ENCODE data around the gene PDCD1.
"Not testable (repeated sequence)": the region's sequence is repeated elsewhere in the genome, so short reads cannot be mapped to it uniquely, and the experiment has no call there.

The PDCD1 gene

GRCh38 chr2:241858206-241859016 is at the start of gene PDCD1:
Gene PDCD1, minus strand, starts transcription at chr2:241858894. Its CDS starts 56 bp downstream, at chr2:241858838.
- no peak for FAIRE-seq

- FAIRE-seq = not testable (repeated sequence)
Observed at GRCh38 chr2:241907831-241908230, 49.1 kb upstream of the PDCD1 start.

DNA sequence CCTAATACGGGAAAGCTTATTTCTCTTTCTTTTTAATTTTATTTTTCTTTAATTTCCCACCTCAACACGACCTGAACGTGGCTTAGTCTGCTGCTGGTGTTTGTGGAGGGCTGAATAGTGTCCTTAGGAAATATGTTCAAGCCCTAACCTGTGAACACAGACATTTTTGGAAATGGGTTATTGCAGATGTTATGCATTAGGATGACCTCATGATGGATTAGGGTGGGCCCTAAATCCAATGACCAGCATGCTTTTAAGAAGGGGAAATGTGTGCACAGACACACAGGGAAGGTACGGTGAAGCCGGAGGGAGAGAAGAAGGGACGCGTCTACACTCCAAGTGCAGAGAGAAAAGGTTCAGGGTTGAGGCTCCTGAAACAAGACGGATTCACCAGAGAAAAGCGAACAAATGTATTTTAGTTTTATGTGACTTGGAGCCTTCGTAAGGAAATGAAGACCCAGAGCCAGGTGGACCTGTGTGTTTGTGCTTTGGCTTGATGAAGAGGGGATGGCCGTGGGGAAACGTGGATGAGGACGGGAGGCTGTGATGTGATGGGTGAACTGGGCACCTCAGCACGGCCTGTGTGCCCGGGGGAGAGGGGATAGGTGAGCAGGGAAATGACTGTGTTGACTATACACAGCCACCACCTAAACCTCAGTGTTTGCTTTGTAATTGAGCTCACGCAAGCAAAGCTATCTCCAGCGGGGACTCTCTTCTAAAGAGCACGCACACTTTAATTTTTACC is 48.3 kb upstream of the PDCD1 start:
- FAIRE-seq = no peak

DNA sequence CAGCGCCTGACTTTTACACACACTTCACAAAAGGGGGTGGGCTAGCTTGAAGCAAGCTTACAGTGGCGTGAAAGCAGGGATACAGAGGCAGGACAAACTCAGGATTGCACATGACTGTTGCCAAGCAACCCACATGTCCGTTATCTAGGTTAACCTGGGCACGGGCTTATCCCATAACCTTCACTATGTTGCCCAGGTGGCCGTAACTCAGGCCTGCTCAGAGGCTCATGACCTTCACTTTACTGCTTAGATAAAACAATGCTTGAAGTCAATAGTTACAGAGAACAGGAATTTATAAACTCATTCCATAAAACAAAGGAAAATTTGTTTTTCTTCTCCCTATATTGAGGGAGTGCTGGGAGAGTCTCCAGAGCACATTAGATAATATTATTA is 47.7 kb upstream of the PDCD1 start:
- FAIRE-seq = not testable (repeated sequence)

DNA sequence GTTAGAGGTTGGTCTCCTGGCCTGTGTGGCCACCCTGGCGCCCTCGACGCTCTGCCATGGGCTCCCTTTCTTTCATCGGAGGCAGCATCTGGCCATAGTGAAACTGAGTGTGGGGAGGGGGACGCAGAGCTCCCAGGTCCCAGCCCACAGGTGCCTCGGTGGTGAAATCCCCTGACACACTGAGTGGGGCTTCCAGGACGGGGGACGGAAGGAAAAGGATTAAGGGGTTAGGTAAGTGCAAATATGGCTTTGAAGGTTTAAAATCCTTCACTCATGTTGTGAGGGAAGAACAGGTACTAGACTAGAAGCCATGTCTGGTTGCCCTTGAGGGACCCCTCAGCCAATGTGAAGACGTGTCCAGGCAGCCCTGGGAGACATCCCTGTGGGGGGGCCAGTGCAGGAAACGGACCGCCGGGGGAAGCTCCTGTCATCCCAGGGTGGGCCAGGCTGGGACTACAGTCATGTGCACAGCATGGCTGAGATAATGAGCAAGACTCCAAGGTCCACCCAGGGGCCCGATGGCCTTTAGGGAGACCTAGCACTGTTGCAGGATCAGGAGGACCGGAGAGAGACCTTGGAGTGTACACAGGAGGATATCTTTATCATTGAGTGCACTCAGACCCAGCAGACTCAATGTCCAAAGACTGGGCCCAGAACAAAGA is 47.2 kb upstream of the PDCD1 start:
- no peak for FAIRE-seq

GRCh38 chr2:241904791-241905710 is 46.4 kb upstream of the PDCD1 start:
- no peak for FAIRE-seq

DNA sequence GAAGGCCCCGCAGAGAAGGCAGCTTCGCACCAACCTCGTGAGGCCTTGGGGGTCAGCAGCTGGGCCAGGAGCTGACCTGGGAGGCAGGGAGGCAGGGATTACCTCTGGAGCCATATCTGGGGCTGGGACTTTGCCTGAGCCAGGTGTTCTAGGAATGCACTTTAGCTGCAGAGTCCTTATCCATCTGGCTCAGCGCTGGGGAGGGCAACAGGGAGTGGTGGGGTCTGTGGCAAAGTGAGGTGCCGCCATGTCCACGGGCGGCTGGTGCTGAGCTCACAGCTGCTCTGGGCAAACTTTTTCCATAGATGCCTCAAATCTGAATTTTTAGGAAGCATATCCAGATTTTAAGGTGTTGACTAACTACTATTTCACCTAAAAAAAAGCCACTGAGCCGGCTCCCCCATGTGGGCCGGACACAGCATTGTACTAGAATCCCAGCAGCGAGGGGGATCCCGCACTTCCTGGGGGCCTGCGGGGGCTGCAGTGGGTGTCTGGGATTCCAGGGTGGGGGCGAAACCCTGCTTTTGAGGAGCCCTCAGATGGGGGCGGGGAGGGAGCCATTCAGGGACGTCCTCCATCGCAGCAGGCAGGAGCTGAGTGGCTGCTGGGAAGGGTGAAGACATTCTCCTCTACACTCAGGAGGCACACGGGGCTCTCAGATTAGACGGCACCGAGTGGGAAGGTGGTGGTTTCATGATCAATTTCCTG is 45.5 kb upstream of the PDCD1 start:
- no peak for FAIRE-seq

DNA sequence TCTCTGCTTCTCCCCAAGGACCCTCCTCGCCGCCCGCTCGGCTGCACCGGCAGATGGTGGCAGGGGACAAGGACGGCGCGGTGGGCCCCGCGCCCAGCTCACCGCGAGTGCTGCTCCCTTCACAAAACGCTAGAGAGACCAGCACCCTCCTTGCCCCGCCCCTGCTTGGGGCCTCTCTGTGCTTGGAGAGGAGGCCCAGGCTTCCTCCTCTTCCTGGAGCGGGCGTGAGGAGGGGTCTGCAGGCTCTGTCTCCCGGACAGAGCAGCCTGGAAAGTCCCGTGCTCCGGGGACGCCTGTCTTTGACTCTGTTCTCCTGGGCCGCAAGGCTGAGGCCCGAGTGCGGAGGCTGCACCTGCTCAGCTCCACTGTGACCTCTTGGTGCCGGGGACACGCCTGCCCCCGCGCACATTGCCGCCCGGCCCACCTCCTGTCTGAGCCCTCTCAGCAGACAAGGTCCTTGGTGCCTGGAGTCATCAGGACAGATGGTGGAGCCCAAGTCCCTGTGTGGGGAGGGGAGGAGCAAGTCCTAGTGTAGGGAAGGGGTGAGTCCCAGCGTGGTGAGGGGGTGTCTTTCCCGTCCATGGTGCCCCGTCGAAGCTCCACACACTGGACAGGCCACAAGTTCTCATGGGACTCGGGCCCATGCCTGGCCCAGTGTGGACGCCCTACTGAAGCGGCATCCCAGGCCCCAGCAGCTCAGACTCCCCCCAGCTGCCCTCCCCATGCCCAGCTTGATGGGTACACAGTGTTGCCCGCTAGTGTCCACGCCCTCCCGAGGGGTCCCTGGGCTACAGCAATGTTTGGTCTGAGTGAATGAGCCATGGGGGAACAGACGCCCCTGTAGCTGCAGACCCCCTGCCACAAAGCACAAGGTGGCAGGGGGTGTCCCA is 44.7 kb upstream of the PDCD1 start:
- FAIRE-seq = no peak

GRCh38 chr2:241902357-241902991 is 43.8 kb upstream of the PDCD1 start:
- no peak for FAIRE-seq

DNA sequence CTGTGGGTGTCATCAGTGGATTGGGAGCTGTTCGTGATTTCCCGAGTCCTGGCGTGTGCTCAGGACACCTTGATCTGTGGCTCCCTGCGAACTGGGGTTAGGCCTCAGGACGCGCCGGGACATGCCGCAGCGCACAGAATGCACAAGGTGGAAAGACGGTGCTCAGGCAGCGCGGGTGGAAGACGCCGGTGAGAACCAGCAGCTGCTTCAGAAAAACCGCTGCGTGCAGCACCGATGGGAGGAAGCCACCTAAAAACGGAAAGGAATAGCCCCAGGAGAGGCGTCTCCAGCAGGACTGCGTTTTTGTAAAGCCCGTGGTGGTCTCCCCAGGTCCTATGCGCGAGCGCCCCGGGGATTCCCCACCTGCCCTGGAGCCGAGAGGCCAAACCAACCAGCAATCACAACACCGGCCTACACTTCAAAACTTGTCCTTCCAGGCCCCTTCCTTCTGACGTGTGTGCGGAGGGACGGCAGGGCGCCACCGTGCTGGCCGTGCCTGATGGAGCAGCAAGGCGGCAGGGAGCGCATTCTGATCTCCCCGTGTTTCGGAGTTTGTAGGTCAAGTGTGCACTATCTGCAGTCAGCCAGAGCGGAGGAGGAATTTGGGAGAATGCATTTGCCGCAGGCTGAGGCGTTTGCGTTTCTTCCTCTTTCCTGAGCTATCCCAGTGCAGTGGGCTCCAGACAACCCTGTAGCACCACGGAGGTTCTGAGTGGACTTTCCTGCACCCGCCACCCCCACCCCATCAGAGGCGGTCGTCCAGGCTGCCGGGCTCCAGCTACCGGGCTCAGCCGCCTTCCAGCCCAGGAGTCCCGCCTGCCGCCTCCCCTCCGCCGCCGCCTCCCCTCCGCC is 43.0 kb upstream of the PDCD1 start:
- FAIRE-seq = no peak

DNA sequence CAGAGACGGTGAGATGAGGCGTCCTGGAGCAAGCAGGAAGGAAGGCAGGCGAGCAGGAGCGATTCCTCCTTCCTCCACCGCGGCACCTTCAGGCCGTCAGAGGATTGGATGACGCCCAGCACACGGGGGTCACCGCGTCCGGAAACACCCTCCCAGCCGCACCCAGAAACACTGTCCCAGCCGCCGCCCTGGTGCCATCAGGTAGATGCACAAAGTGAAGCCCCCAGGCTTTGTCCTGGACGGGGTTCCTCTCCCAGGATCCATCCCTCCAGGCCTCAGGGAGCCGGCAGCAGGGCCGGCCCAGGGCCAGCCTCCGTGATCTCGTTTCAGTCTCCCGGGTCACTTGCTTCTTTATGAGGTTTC is 42.3 kb upstream of the PDCD1 start:
- no peak for FAIRE-seq

- FAIRE-seq = no peak
Observed at GRCh38 chr2:241900251-241901017, 41.7 kb upstream of the PDCD1 start.

GRCh38 chr2:241898463-241899270 is 40.0 kb upstream of the PDCD1 start:
- no peak for FAIRE-seq

GRCh38 chr2:241897231-241897916 is 38.7 kb upstream of the PDCD1 start:
- no peak for FAIRE-seq

DNA sequence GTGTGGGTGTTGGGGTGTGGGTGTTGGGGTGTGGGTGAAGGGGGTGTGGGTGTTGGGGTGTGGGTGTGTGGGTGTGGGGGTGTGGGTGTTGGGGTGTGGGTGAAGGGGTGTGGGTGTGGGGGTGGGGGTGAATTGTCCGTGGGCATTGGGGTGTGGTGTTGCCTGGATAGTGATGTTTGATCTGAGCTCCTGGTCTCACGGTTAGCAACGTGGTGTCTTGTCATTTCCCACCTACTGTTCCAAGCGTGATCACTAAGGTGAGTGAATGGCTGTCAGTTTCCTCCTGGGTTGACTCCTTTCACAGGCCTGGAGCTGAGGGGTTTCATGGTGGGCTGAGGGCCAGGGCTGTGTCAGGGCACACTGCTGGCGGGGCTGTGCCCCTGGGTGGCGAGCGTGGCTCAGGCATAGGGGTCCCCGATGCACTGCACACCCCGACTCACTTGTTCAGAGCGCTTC is 38.1 kb upstream of the PDCD1 start:
- no peak for FAIRE-seq

DNA sequence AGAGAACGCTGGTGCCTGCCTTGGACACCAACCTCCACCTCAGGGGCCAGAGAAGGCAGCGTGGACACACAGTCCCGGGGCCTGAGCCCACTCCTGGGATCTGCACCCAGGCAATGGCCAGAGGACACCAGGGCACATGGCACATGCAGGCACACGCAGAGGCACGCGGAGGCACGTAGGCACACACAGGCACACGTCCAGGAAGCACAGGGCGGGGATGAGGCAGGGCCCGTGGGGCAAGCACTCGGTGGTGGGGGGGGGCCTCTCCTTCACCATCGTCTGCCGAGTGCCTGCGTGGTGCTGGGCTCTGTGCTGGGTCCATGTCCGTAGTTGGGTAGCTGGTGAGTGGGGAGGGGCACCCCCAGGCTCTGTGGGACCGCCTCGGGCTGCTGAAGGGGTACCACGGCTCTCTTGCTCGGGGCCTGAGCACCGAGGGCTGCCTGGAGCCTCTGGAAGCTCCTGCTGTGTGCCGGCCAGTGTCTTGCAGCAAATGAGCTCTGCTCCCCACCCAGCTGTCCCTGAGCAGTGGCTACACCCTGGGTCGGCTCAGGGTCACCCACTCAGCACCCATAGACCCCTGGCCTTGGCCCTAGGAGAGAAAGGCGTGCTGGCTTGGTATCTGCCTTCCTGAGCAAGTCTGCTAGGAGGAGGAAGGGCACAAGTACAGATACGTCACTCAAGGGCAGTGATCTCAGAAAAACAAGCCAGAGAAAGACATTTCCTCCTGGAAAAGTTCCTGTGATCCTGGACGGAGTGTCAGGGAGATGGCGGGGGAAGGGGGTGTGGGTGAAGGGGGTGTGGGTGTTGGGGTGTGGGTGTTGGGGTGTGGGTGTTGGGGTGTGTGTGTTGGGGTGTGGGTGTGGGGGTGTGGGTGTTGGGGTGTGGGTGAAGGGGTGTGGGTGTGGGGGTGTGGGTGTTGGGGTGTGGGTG is 37.3 kb upstream of the PDCD1 start:
- no peak for FAIRE-seq
